ENCODE data around the gene PPP2R5A.
"Not testable (repeated sequence)": the region's sequence is repeated elsewhere in the genome, so short reads cannot be mapped to it uniquely, and the experiment has no call there.

PPP2R5A gene

GRCh38 chr1:212315184-212315583, 30.0 kb downstream of the PPP2R5A start:
- Histone ChIP-seq H3K9me3 (ENCODE audit: insufficient read depth, low read depth, low read length) (no peaks in the 10 kb centered on the region), H3K79me2 (ENCODE audit: insufficient read depth, low read length) (peaks cover 82% of the 10 kb centered on the region), H2AFZ (ENCODE audit: low read length) (no peak overlapping the region), H3F3A (ENCODE audit: low read depth) (no peaks in the 10 kb centered on the region), H3K27me3 (ENCODE audit: insufficient read depth, low read length, poor library complexity, severe bottlenecking) (no peaks in the 10 kb centered on the region), H3K9ac (ENCODE audit: low read depth, low read length, poor library complexity, severe bottlenecking) (no peak overlapping the region), H4K20me1 (ENCODE audit: insufficient read depth, low read length, poor library complexity, severe bottlenecking) (peaks cover 58% of the 10 kb centered on the region), H3K4me2 (ENCODE audit: low read depth, low read length, poor library complexity, severe bottlenecking) (no peak overlapping the region), H3K9me2 (replicated peaks; ENCODE audit: low read depth, low read length) (no peaks in the 10 kb centered on the region), H3K36me3 (ENCODE audit: insufficient read depth, low read length) (peaks cover 11% of the 10 kb centered on the region; the same call in 1 of the 2 replicates), H3K4me1 (ENCODE audit: insufficient read depth, low read length, poor library complexity, severe bottlenecking) (no peaks in the 10 kb centered on the region), H3K4me3 (ENCODE audit: low read length, poor library complexity, severe bottlenecking) (no peak overlapping the region)
- no peak for TF ChIP-seq EZH2phosphoT487 (IDR thresholded peaks at IDR 0.05; ENCODE audit: borderline replicate concordance)
- TF ChIP-seq CTCF (conservative IDR thresholded peaks at IDR 0.05; ENCODE audit: low read length), result no peak

- TF ChIP-seq CTCF (conservative IDR thresholded peaks at IDR 0.05; ENCODE audit: low read length) (peak; percentile 62), EZH2phosphoT487 (IDR thresholded peaks at IDR 0.05; ENCODE audit: borderline replicate concordance) (no peak)
- H3F3A ChIP-seq (ENCODE audit: low read depth), result no peaks in the 10 kb centered on the region
- no peak overlapping the region for H2AFZ ChIP-seq (ENCODE audit: low read length)
- peaks cover 75% of the 10 kb centered on the region for H3K79me2 ChIP-seq (ENCODE audit: insufficient read depth, low read length)
- peaks cover 52% of the 10 kb centered on the region for H4K20me1 ChIP-seq (ENCODE audit: insufficient read depth, low read length, poor library complexity, severe bottlenecking)
- H3K9ac ChIP-seq (ENCODE audit: low read depth, low read length, poor library complexity, severe bottlenecking), result no peak overlapping the region
- H3K36me3 ChIP-seq (ENCODE audit: insufficient read depth, low read length), result peaks cover 6% of the 10 kb centered on the region; the same call in 1 of the 2 replicates
- no peaks in the 10 kb centered on the region for H3K9me3 ChIP-seq (ENCODE audit: insufficient read depth, low read depth, low read length)
- H3K4me3 ChIP-seq (ENCODE audit: low read length, poor library complexity, severe bottlenecking), result no peak overlapping the region
- H3K4me1 ChIP-seq (ENCODE audit: insufficient read depth, low read length, poor library complexity, severe bottlenecking), result no peaks in the 10 kb centered on the region
- H3K9me2 ChIP-seq (replicated peaks; ENCODE audit: low read depth, low read length), result no peaks in the 10 kb centered on the region
- H3K27me3 ChIP-seq (ENCODE audit: insufficient read depth, low read length, poor library complexity, severe bottlenecking), result no peaks in the 10 kb centered on the region
- no peak overlapping the region for H3K4me2 ChIP-seq (ENCODE audit: low read depth, low read length, poor library complexity, severe bottlenecking)
Measured at GRCh38 chr1:212315907-212316306, 30.7 kb downstream of the PPP2R5A start.

- H3K9me3 ChIP-seq (ENCODE audit: insufficient read depth, low read depth, low read length), result no peaks in the 10 kb centered on the region
- H3K27me3 ChIP-seq (ENCODE audit: insufficient read depth, low read length, poor library complexity, severe bottlenecking), result no peaks in the 10 kb centered on the region
- no peaks in the 10 kb centered on the region for H3K4me1 ChIP-seq (ENCODE audit: insufficient read depth, low read length, poor library complexity, severe bottlenecking)
- peaks cover 6% of the 10 kb centered on the region; the same call in 1 of the 2 replicates for H3K36me3 ChIP-seq (ENCODE audit: insufficient read depth, low read length)
- H3K79me2 ChIP-seq (ENCODE audit: insufficient read depth, low read length), result peaks cover 62% of the 10 kb centered on the region
- TF ChIP-seq CTCF (conservative IDR thresholded peaks at IDR 0.05; ENCODE audit: low read length) (no peak), EZH2phosphoT487 (IDR thresholded peaks at IDR 0.05; ENCODE audit: borderline replicate concordance) (no peak)
- H3K9me2 ChIP-seq (replicated peaks; ENCODE audit: low read depth, low read length), result no peaks in the 10 kb centered on the region
- no peak overlapping the region for H2AFZ ChIP-seq (ENCODE audit: low read length)
- peaks cover 47% of the 10 kb centered on the region for H4K20me1 ChIP-seq (ENCODE audit: insufficient read depth, low read length, poor library complexity, severe bottlenecking)
- no peak overlapping the region for H3K9ac ChIP-seq (ENCODE audit: low read depth, low read length, poor library complexity, severe bottlenecking)
- H3K4me2 ChIP-seq (ENCODE audit: low read depth, low read length, poor library complexity, severe bottlenecking), result no peak overlapping the region
- no peaks in the 10 kb centered on the region for H3F3A ChIP-seq (ENCODE audit: low read depth)
- H3K4me3 ChIP-seq (ENCODE audit: low read length, poor library complexity, severe bottlenecking), result no peak overlapping the region
Measured at GRCh38 chr1:212317916-212318315, 32.7 kb downstream of the PPP2R5A start.

GRCh38 chr1:212321031-212321430, 35.8 kb downstream of the PPP2R5A start:
- not testable (repeated sequence) for H3K4me1 ChIP-seq (ENCODE audit: insufficient read depth, low read length, poor library complexity, severe bottlenecking); H3K4me3 ChIP-seq (ENCODE audit: low read length, poor library complexity, severe bottlenecking); H3K9ac ChIP-seq (ENCODE audit: low read depth, low read length, poor library complexity, severe bottlenecking); H3F3A ChIP-seq (ENCODE audit: low read depth); H3K27me3 ChIP-seq (ENCODE audit: insufficient read depth, low read length, poor library complexity, severe bottlenecking); H3K9me2 ChIP-seq (replicated peaks; ENCODE audit: low read depth, low read length); H2AFZ ChIP-seq (ENCODE audit: low read length); H3K9me3 ChIP-seq (ENCODE audit: insufficient read depth, low read depth, low read length); H3K36me3 ChIP-seq (ENCODE audit: insufficient read depth, low read length); H3K4me2 ChIP-seq (ENCODE audit: low read depth, low read length, poor library complexity, severe bottlenecking)
- H4K20me1 ChIP-seq (ENCODE audit: insufficient read depth, low read length, poor library complexity, severe bottlenecking), result peaks cover 32% of the 10 kb centered on the region
- peaks cover 56% of the 10 kb centered on the region for H3K79me2 ChIP-seq (ENCODE audit: insufficient read depth, low read length)
